ENCODE measurements around the gene NUF2.

GRCh38 chr1:163357378-163357777 lies 35.6 kb downstream of the NUF2 start:
- TF ChIP-seq, protein P1, sequence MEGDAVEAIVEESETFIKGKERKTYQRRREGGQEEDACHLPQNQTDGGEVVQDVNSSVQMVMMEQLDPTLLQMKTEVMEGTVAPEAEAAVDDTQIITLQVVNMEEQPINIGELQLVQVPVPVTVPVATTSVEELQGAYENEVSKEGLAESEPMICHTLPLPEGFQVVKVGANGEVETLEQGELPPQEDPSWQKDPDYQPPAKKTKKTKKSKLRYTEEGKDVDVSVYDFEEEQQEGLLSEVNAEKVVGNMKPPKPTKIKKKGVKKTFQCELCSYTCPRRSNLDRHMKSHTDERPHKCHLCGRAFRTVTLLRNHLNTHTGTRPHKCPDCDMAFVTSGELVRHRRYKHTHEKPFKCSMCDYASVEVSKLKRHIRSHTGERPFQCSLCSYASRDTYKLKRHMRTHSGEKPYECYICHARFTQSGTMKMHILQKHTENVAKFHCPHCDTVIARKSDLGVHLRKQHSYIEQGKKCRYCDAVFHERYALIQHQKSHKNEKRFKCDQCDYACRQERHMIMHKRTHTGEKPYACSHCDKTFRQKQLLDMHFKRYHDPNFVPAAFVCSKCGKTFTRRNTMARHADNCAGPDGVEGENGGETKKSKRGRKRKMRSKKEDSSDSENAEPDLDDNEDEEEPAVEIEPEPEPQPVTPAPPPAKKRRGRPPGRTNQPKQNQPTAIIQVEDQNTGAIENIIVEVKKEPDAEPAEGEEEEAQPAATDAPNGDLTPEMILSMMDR (IDR thresholded peaks at IDR 0.05) = no peak
- no peak for TF ChIP-seq EZH2 (IDR thresholded peaks at IDR 0.05; ENCODE audit: borderline replicate concordance, insufficient read depth, low read depth, low read length, poor library complexity, severe bottlenecking)
